HepG2 (cell line): ENCODE data around the gene HELZ. TPM values are rescaled to one million over a fixed set of nuclear protein-coding genes. Genes with fewer than 3 reads are reported as not detected.

Experiments used
- ATAC-seq: fragments of 200-7000 bp; cut with Tn5 transposase; 3 replicates; pipeline ENCODE4 v1.9.1; 2020; ENCODE audit warnings: mild to moderate bottlenecking, moderate library complexity
- BruUV-seq: library from RNA; stranded (reverse); fragments of 400-500 nt; replicated peaks from 2 replicates; lab custom pipeline; 2021; lab: Mats Ljungman, UMichigan
- CTCF ChIA-PET: fragments of 300-600 bp; formaldehyde crosslinking; extraction: SDS; loops from one replicate; lab custom pipeline; 2021; ENCODE audit warnings: low total read pairs, inconsistent platforms, low intra/inter-chr PET ratio; lab: Yijun Ruan, JAX
- POLR2A ChIA-PET: fragments of 350-600 bp; sonication (Branson Sonifier 250); formaldehyde crosslinking; loops from one replicate; lab custom pipeline; 2020; ENCODE audit warnings: antibody characterized with exemption, inconsistent platforms; lab: Yijun Ruan, JAX
- DNase-seq: peaks from one replicate; pipeline ENCODE4 v3.0.0-alpha.2; 2015; ENCODE audit warnings: low spot score
- FAIRE-seq: peaks from 3 replicates; lab custom pipeline; 2011; peaks lifted over from hg19 to GRCh38; lab: Jason Lieb, UNC
- H2AFZ ChIP-seq: one replicate; pipeline ENCODE4 v1.6.1; 2011; ENCODE audit warnings: low read length, inconsistent platforms
- H3K27ac ChIP-seq: fragments of 300-600 bp; 3 replicates; pipeline ENCODE4 v1.8.0; 2011; ENCODE audit warnings: mixed run types, mild to moderate bottlenecking, mixed read lengths, low read length, inconsistent platforms; ENCODE audit not compliant: insufficient read depth; ENCODE audit errors: extremely low read length
- H3K27me3 ChIP-seq, 2 experiments: fragments of 200-600 bp in 1 of 2; 2 replicates in 1 of 2; 3 replicates in 1 of 2; pipeline versions ENCODE4 v1.6.0 to v1.8.0; 2011; ENCODE audit warnings: low read length in 2 of 2, mild to moderate bottlenecking in 2 of 2, moderate library complexity in 2 of 2, inconsistent platforms in 1 of 2; ENCODE audit not compliant: insufficient read depth in 2 of 2, control insufficient read depth in 1 of 2
- H3K36me3 ChIP-seq, 2 experiments: fragments of 200-600 bp in 1 of 2; replicated peaks in 1 of 2; 2 replicates in 1 of 2; 3 replicates in 1 of 2; pipeline versions ENCODE4 v1.5.1 to v1.8.0; 2011; ENCODE audit warnings: low read length in 2 of 2, inconsistent platforms in 1 of 2; ENCODE audit not compliant: insufficient read depth in 2 of 2, control insufficient read depth in 1 of 2
- H3K4me1 ChIP-seq: 2 replicates; pipeline ENCODE4 v1.5.1; 2012; ENCODE audit warnings: low read length, inconsistent platforms; ENCODE audit not compliant: insufficient read depth
- H3K4me2 ChIP-seq: 2 replicates; pipeline ENCODE4 v1.6.0; 2011; ENCODE audit warnings: low read depth, low read length, inconsistent platforms
- H3K4me3 ChIP-seq, 3 experiments: fragments of 200-600 bp in 1 of 3; sonication (generic), shearing (Covaris generic) in 1 of 3; replicated peaks in 1 of 3; 2 replicates each; pipeline ENCODE4 v1.5.1; 2011 to 2016; ENCODE audit warnings: low read length in 3 of 3, inconsistent platforms in 2 of 3, low read depth in 2 of 3, mild to moderate bottlenecking in 2 of 3, control low read depth in 1 of 3, mixed read lengths in 1 of 3; ENCODE audit not compliant: insufficient read depth in 1 of 3
- H3K79me2 ChIP-seq: one replicate; pipeline ENCODE4 v1.6.1; 2011; ENCODE audit warnings: low read length, inconsistent platforms; ENCODE audit not compliant: insufficient read depth
- H3K9ac ChIP-seq: 2 replicates; pipeline ENCODE4 v1.6.0; 2011; ENCODE audit warnings: mild to moderate bottlenecking, low read depth, low read length, inconsistent platforms; ENCODE audit not compliant: insufficient read depth
- H3K9me3 ChIP-seq: 2 replicates; pipeline ENCODE4 v1.5.1; 2012; ENCODE audit warnings: mild to moderate bottlenecking, low read length
- H4K20me1 ChIP-seq: 2 replicates; pipeline ENCODE4 v1.6.0; 2011; ENCODE audit warnings: inconsistent platforms, mild to moderate bottlenecking, low read length, moderate library complexity; ENCODE audit not compliant: insufficient read depth
- AKNA ChIP-seq: sonication (generic); formaldehyde crosslinking; IDR thresholded peaks from 2 replicates; pipeline ENCODE4 v1.4.0; 2020; ENCODE audit warnings: missing genetic modification reagents, borderline replicate concordance
- NCOA5 ChIP-seq: sonication (generic); formaldehyde crosslinking; IDR thresholded peaks from 2 replicates; pipeline ENCODE4 v1.4.0; 2020; ENCODE audit warnings: missing genetic modification reagents
- RBM22 ChIP-seq: fragments of 200-400 bp; formaldehyde crosslinking; optimal IDR thresholded peaks from 2 replicates; pipeline ENCODE3; 2017; ENCODE audit warnings: mild to moderate bottlenecking, low read length, moderate library complexity
- ZNF253 ChIP-seq: sonication (generic); formaldehyde crosslinking; IDR thresholded peaks from 2 replicates; pipeline ENCODE4 v1.8.0; 2022; ENCODE audit warnings: mild to moderate bottlenecking, missing genetic modification reagents, borderline replicate concordance
- WGBS: methylation state at CpG from one replicate; pipeline ENCODE4 v1.1.6; 2017; ENCODE audit warnings: low lambda C conversion rate; 5-methylcytosine and 5-hydroxymethylcytosine counted together
- in situ Hi-C: cut with HindIII; loops from 2 replicates; pipeline ENCODE4 v1.10.0; 2017; ENCODE audit warnings: low pct_unique_long_range_greater_than_20kb; ENCODE audit not compliant: extremely low pct_ligation_motif_present
- intact Hi-C: fragments of 100-400 bp; cut with micrococcal nuclease; formaldehyde crosslinking; loops from one replicate; pipeline ENCODE4 v1.10.0; 2022; ENCODE audit not compliant: unreplicated experiment
- polyA plus RNA-seq, 8 experiments: library from polyadenylated mRNA; depleted of rRNA in 3 of 8; stranded (reverse) in 7 of 8; unstranded in 1 of 8; fragments of >200 nt; fragmentation: Illumina TruSeq in 4 of 8; extraction: Trizol in 4 of 8; gene quantifications; 2 replicates each; pipeline versions ENCODE4 v1.2.1 to v1.2.3, GENCODE V29; 2011 to 2016; ENCODE audit warnings: low read depth in 4 of 8, missing spikeins in 1 of 8, mixed read lengths in 1 of 8; ENCODE audit not compliant: insufficient read depth in 1 of 8
- total RNA-seq, 5 experiments: library from RNA; depleted of rRNA; stranded (reverse); fragments of >200 nt; fragmentation: Illumina TruSeq; extraction: Trizol; gene quantifications; 2 replicates each; pipeline ENCODE4 v1.2.3, GENCODE V29; 2016; ENCODE audit warnings: low read depth in 1 of 5

The HELZ gene
- total and polyA plus RNA-seq, 2 of the 13 experiments (the other 11 are each of a cell fraction or from before 2014, with no cell fraction given), result 35.3 to 52.4 TPM

GRCh38 chr17:67218385-67218950 is 26.5 kb downstream of the HELZ start:
- BruUV-seq, result no TSS peak
- Histone ChIP-seq H4K20me1 (peaks cover 79% of the 10 kb centered on the region), H3K4me3 (no peak overlapping the region), H3K9ac (no peak overlapping the region), H3K27ac (no peak overlapping the region), H3K79me2 (peaks cover 72% of the 10 kb centered on the region), H3K4me2 (no peak overlapping the region), H3K4me1 (peaks cover 47% of the 10 kb centered on the region), H3K27me3 (no peaks in the 10 kb centered on the region), H3K9me3 (no peaks in the 10 kb centered on the region), H2AFZ (no peak overlapping the region), H3K36me3 (peaks cover 33 to 85% of the 10 kb centered on the region in 2 experiments)
- 95% methylated on average over 4 of the region's 4 CpGs for WGBS
- TF ChIP-seq NCOA5 (CRISPR knock-in tag) (0 out of 2 replicates have a peak, but pooled peaks have one; percentile 30), ZNF253 (CRISPR knock-in tag) (no peak), RBM22 (peak; percentile 67), AKNA (CRISPR knock-in tag) (no peak)
- in situ Hi-C loops (no loop called here), intact Hi-C loops (no loop called here)
- ChIA-PET POLR2A (no interaction called here), CTCF (no interaction called here)
- no peak for ATAC-seq
- no peak for FAIRE-seq
- DNase-seq, result no peak
